Right lobe of liver (tissue), 6 donors: ENCODE results near the gene CIB4. TPM values are rescaled to one million over a fixed set of nuclear protein-coding genes. Genes with fewer than 3 reads are reported as not detected.
A peak's percentile ranks its signal among the peaks of the same experiment; 100 is the strongest.

Experiments
- ATAC-seq, 4 donors: fragments of 200-7000 bp; cut with Tn5 transposase; one replicate each; pipeline ENCODE4 v1.9.1; 2020; ENCODE audit warnings: mild to moderate bottlenecking in 4 of 4, moderate library complexity in 4 of 4
- DNase-seq, 3 donors: peaks; one replicate each; pipeline ENCODE4 v3.0.0-alpha.2; 2020
- H3K27ac ChIP-seq, 3 donors: fragments of 200-600 bp; one replicate each; pipeline ENCODE4 v1.8.0; 2022
- H3K27me3 ChIP-seq, 2 donors: fragments of 200-600 bp; one replicate each; pipeline ENCODE4 v1.8.0; 2022
- H3K36me3 ChIP-seq, 4 donors: fragments of 200-600 bp; sonication (generic) in 1 of 4; one replicate each; pipeline versions ENCODE4 v1.5.1 to v1.8.0; 2017 to 2022; ENCODE audit warnings: control low read depth in 1 of 4
- H3K4me1 ChIP-seq, 4 donors: fragments of 200-600 bp; sonication (generic) in 1 of 4; one replicate each; pipeline versions ENCODE4 v1.5.1 to v1.8.0; 2017 to 2022; ENCODE audit warnings: control low read depth in 1 of 4
- H3K4me3 ChIP-seq, 3 donors: fragments of 200-600 bp; one replicate each; pipeline ENCODE4 v1.8.0; 2022
- H3K9me3 ChIP-seq, 4 donors: fragments of 200-600 bp; sonication (generic) in 1 of 4; one replicate each; pipeline versions ENCODE4 v1.5.1 to v1.8.0; 2017 to 2022; ENCODE audit warnings: control low read depth in 1 of 4
- POLR2A ChIP-seq: fragments of 450-650 bp; IDR thresholded peaks from one replicate; pipeline ENCODE4 v1.6.1; 2017; ENCODE audit warnings: antibody characterized with exemption, mild to moderate bottlenecking
- WGBS: methylation state at CpG from one replicate; pipeline ENCODE4 v1.1.6; 2018; ENCODE audit warnings: low coverage, low lambda C conversion rate; ENCODE audit not compliant: insufficient coverage; ENCODE audit errors: missing lambda C conversion rate; 5-methylcytosine and 5-hydroxymethylcytosine counted together
- intact Hi-C, 2 donors: fragments of 100-400 bp; cut with DNase I; formaldehyde crosslinking; loops; one replicate each; pipeline versions ENCODE4 v1.11.2 to v1.14.1; 2022
- long read RNA-seq: library from polyadenylated mRNA; unstranded; transcript quantifications from one replicate; pipeline ENCODE4 v2.0.0, GENCODE V29; 2019
- total RNA-seq, 6 experiments: library from RNA; depleted of rRNA in 2 of 6; stranded (reverse); fragments of >200 nt in 2 of 6; fragmentation: NEBNext Ultra II Directional in 3 of 6; extraction: Animal tissue kit (Norgen Biotek cat#: 25700) in 3 of 6; gene quantifications; one replicate each; pipeline versions ENCODE4 v1.1.0 to v1.2.4, GENCODE V29; 2016 to 2023
- TF ChIP-seq, protein P1 (sequence below), 4 donors: fragments of 200-600 bp in 3 of 4; fragments of 450-650 bp in 1 of 4; IDR thresholded peaks; one replicate each; pipeline versions ENCODE4 v1.5.1 to v1.8.0; 2016 to 2022; ENCODE audit warnings: antibody characterized with exemption in 4 of 4, mild to moderate bottlenecking in 2 of 4
- donor health status: DM: no; HTN: yes; CAD: no.
- donor health status: DM: no; HTN: no; CAD: no.
- donor health status: DM: no; HTN: no; CAD: no.
- donor health status: DM: no; HTN: yes; CAD: no.
- donor health status: DM: no; HTN: yes; CAD: no.

Gene CIB4
- total RNA-seq: not detected
- long read RNA-seq: 0 reads

DNA sequence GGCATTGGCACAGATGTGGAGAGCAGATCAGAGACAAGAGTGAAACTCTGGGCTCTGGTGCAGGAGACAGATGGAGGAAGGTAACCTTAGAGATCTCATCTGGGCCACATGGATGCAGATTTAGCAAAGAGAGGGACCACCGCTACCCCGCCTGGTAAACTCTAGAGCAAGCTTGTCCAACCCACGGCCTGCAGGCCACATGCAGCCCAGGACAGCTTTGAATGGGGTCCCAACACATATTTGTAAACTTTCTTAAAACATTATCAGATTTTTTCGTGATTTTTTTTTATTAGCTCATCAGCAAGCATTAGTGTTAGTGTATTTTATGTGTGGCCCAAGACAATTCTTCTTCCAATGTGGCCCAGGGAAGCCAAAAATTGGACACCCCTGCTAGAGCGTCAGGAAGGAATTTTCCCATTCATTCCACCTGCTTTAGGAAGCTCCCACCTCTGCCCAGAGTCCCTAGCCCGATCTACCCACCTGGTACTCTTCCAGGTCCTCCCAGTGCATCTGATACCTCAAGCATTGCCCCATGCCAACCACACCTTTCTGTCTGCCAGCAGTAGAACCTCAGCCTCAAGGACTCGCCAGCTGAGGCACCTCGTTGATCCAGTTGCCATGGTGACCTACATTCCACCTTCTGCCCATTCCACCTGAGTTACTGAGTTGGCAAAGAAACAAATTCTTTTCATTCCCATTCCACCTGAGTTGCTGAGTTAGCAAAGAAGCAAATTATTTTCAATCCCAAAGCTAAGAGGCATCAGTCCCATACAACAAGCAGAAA lies at the start of gene CIB4:
TSS of gene CIB4 (minus strand) at position 586 of the 784 bp plus-strand sequence. CDS start at position 534, 52 bp downstream.
- Histone ChIP-seq H3K4me3 (no peak within 1 kb of the TSS), H3K4me1 (no peaks in the 10 kb centered on the region), H3K27ac (no peak within 1 kb of the TSS), H3K9me3 (no peaks in the 10 kb centered on the region), H3K27me3 (no peaks in the 10 kb centered on the region), H3K36me3 (no peaks in the 10 kb centered on the region)
- DNase-seq (no peak), ATAC-seq (no peak)
- TF ChIP-seq, protein P1, sequence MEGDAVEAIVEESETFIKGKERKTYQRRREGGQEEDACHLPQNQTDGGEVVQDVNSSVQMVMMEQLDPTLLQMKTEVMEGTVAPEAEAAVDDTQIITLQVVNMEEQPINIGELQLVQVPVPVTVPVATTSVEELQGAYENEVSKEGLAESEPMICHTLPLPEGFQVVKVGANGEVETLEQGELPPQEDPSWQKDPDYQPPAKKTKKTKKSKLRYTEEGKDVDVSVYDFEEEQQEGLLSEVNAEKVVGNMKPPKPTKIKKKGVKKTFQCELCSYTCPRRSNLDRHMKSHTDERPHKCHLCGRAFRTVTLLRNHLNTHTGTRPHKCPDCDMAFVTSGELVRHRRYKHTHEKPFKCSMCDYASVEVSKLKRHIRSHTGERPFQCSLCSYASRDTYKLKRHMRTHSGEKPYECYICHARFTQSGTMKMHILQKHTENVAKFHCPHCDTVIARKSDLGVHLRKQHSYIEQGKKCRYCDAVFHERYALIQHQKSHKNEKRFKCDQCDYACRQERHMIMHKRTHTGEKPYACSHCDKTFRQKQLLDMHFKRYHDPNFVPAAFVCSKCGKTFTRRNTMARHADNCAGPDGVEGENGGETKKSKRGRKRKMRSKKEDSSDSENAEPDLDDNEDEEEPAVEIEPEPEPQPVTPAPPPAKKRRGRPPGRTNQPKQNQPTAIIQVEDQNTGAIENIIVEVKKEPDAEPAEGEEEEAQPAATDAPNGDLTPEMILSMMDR (IDR thresholded peaks at IDR 0.05): no peak
- TF ChIP-seq POLR2A: no peak
- 59% methylated on average over 5 of the region's 8 CpGs for WGBS
- intact Hi-C loops: no loop called here

DNA sequence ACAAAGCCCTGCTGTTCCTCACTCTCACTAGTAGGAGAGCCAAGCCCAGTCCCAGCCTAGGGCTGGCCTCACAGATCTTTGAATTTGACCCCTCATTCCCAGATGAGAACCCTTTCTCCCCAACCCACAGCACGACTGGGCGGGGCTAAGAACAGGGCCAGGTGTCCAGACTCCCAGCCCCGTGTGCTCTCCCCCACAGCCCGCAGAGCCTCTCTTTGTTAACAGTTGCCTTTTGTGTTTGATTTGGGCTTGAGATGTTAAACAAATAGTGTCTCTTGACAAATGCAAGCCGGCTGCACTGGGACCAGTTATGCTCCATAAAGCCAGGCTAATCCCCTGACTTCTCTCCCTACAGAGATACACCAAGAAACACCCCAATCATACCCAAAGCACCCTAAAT lies 46.6 kb upstream of the CIB4 start:
- DNase-seq (no peak), ATAC-seq (no peak)
- intact Hi-C loops: no loop called here
- Histone ChIP-seq H3K36me3 (no peaks in the 10 kb centered on the region), H3K4me1 (peaks cover 0 to 1% (median 0%) of the 10 kb centered on the region in 4 donors), H3K4me3 (no peak overlapping the region), H3K27me3 (no peaks in the 10 kb centered on the region), H3K27ac (no peak overlapping the region), H3K9me3 (no peaks in the 10 kb centered on the region)
- TF ChIP-seq, protein P1 (IDR thresholded peaks at IDR 0.05): no peak
- TF ChIP-seq POLR2A: no peak
- 39% methylated on average over 5 of the region's 5 CpGs for WGBS

DNA sequence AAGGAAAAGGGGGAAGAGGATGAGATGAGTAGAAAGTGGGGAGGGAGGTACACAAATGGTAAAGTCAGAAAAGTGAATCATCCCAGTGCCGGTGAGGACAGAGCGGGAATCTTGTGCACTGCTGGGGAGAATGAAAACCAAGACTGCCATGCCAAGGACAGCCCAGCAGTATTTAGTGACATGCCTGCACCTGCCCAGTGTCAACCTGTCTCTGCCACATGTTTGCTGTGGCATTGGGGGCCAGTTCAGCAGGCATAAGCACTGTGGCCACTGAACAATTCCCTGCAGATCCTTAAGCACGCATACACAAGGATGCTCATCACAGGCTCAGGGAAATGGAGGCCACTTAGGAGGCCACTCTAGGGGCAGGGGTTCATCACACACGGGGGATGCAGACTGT lies 46.2 kb upstream of the CIB4 start:
- no peak for DNase-seq
- Histone ChIP-seq H3K4me3 (no peak overlapping the region), H3K36me3 (no peaks in the 10 kb centered on the region), H3K4me1 (no peaks in the 10 kb centered on the region), H3K27me3 (no peaks in the 10 kb centered on the region), H3K9me3 (no peaks in the 10 kb centered on the region), H3K27ac (no peak overlapping the region)
- 33% methylated on average over 2 of the region's 4 CpGs for WGBS
- ATAC-seq: no peak
- intact Hi-C loops: no loop called here
- TF ChIP-seq POLR2A: no peak
- TF ChIP-seq, protein P1 (IDR thresholded peaks at IDR 0.05): no peak

DNA sequence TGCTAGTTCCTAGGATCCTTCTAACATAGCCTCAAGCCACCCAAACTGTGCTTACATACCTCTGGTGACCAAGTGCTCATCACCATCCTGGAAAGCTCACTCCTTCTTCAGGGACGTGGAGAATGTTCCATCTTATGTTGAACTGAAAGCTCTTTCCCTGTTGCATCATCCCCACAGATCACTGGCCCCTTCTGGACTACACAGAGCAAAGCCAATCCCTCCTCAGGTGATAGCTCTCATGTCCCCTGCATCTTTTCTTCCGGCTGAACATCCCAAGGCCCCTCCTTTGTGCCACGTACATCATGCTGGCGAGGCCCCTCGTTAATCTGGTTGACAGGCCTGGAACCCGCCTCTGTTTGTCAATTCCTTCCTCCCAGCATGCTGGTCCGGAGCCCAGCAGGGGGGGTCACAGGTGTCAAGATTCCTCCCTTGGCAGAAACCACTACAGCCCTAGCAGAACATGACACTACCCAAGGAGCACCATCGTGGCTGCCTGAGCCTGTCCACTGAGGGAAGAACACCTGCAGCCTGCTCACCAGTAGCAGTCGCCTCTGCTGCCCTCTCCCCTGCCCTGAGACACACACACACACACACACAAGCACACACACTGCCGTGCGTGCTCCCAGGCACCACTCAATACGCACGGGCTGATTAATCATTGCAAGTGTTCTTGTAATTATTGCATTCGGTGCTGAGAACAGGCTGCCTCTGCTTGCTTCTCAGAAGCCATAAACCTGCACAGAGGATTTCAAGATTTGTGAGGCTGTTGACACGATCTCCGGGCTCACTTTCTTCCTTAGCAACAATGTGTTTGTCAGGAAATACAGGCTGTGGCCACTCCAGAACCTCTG lies 45.0 kb upstream of the CIB4 start:
- H3K36me3 ChIP-seq: no peaks in the 10 kb centered on the region
- DNase-seq (peak in 1 of 3 donors; percentile 36), ATAC-seq (no peak)
- WGBS: 13% methylated on average over 10 of the region's 16 CpGs
- no peak for TF ChIP-seq POLR2A
- TF ChIP-seq, protein P1 (IDR thresholded peaks at IDR 0.05): no peak
- no peak overlapping the region for H3K4me3 ChIP-seq
- H3K4me1 ChIP-seq: no peaks in the 10 kb centered on the region
- no peaks in the 10 kb centered on the region for H3K9me3 ChIP-seq
- H3K27me3 ChIP-seq: no peaks in the 10 kb centered on the region
- intact Hi-C loops: no loop called here
- H3K27ac ChIP-seq: no peak overlapping the region
